Spinal cord (tissue), 10 donors: ENCODE measurements around the gene RPL35. TPM values are rescaled to one million over a fixed set of nuclear protein-coding genes. Genes with fewer than 3 reads are reported as not detected.

Experiments used
- DNase-seq, 6 donors: peaks; one replicate each; pipeline versions ENCODE4 v3.0.0 to v3.0.0-alpha.2; 2013 to 2015; ENCODE audit warnings: low spot score in 6 of 6, low read depth in 4 of 6
- H3K27ac ChIP-seq: one replicate; pipeline ENCODE4 v1.5.1; 2013; ENCODE audit warnings: low read depth, low read length, control low read depth
- H3K27me3 ChIP-seq: one replicate; pipeline ENCODE4 v1.6.1; 2013; ENCODE audit warnings: low read length; ENCODE audit not compliant: control insufficient read depth, insufficient read depth
- H3K36me3 ChIP-seq: one replicate; pipeline ENCODE4 v1.6.1; 2013; ENCODE audit warnings: low read length; ENCODE audit not compliant: control insufficient read depth, insufficient read depth
- H3K4me1 ChIP-seq: one replicate; pipeline ENCODE4 v1.6.1; 2013; ENCODE audit warnings: low read length; ENCODE audit not compliant: control insufficient read depth, insufficient read depth
- H3K4me3 ChIP-seq: one replicate; pipeline ENCODE4 v1.5.1; 2013; ENCODE audit warnings: low read depth, low read length, control low read depth
- H3K9me3 ChIP-seq: one replicate; pipeline ENCODE4 v1.6.1; 2013; ENCODE audit warnings: low read length; ENCODE audit not compliant: control insufficient read depth, insufficient read depth
- WGBS: methylation state at CpG from one replicate; pipeline ENCODE4 v1.1.5; 2013; ENCODE audit warnings: missing lambda C conversion rate; ENCODE audit not compliant: insufficient coverage; 5-methylcytosine and 5-hydroxymethylcytosine counted together
- polyA plus RNA-seq, 2 donors: library from polyadenylated mRNA; unstranded; fragments of 120-200 nt; gene quantifications; one replicate each; pipeline ENCODE4 v1.2.1, GENCODE V29; 2013; ENCODE audit not compliant: insufficient read length in 2 of 2
- total RNA-seq, 2 donors: library from RNA; depleted of rRNA in 1 of 2; stranded (reverse); fragments of 120-200 nt in 1 of 2; fragments of >200 nt in 1 of 2; gene quantifications; one replicate each; pipeline versions ENCODE4 v1.2.3 to v1.2.4, GENCODE V29; 2013 to 2014
- donor health status: healthy.

RPL35 gene
- total and polyA plus RNA-seq, 4 donors, result 640 to 1,674 (median 834) TPM

- Histone ChIP-seq H3K4me1 (no peaks in the 10 kb centered on the region), H3K36me3 (peaks cover 77% of the 10 kb centered on the region), H3K27me3 (no peaks in the 10 kb centered on the region), H3K9me3 (no peaks in the 10 kb centered on the region), H3K4me3 (no peak overlapping the region), H3K27ac (no peak overlapping the region)
- WGBS, result 88% methylated on average over 5 of the region's 6 CpGs
- no peak for DNase-seq
Measured at GRCh38 chr9:124878518-124878917, 16.8 kb upstream of the RPL35 start.

DNA sequence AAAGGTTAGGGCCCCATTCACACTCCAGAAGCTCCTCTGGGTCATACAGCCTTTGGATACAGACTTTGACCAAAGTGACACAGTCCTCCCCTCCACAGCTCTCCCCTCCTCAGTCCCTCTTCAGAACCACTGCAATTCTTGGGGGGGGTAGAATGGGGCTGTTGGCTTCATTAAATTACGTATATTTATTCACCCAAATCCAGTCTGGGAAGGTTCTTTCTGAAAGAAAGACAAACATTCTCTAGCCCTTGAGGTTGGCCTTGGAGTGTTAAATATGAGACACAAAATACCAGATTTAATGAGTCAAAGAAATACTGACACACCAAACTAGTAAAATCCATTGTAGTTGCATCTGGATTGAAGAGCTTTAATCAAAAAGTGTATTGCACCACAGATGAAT lies 16.3 kb upstream of the RPL35 start:
- Histone ChIP-seq H3K36me3 (peaks cover 80% of the 10 kb centered on the region), H3K27me3 (no peaks in the 10 kb centered on the region), H3K27ac (no peak overlapping the region), H3K9me3 (no peaks in the 10 kb centered on the region), H3K4me3 (no peak overlapping the region), H3K4me1 (no peaks in the 10 kb centered on the region)
- DNase-seq, result no peak
- no CpG with 5 or more reads among the region's 1 CpG for WGBS

DNA sequence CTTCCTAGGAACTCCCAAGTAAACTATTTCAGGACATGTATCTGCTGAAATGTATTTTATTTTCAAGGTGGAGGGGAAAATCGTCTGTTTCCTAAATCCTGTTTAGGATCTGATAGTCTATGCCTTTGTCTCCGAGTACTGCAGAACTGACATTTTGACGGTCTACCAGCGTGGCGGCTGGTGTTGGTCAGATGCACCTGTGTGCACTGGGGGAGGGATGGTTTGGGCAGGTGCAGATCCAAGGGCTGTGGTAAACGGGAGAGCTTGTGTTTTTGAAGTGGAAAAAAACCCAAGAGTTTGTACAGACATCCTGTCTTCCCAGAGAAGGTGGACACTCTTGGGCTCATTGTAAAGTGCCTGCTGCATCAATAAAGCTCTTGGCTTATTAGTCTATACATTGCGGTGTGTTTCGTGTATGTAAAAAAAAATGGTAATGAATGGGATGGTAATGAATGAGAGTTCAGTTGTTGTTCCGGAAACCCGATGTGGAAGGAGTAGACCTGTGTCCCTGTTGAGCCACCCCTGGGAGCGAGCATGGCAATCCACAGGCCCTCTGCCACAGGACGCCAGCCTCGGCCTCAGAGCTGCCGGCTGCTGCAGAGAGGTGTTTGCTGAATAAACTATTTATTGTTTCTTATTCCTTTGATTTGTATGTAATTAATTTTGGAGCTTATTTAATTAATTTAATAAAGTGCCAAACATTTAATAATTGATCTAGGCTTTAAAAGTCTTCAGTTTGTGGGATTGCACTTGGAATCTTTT lies 15.4 kb upstream of the RPL35 start:
- no peak for DNase-seq
- 86% methylated on average over 10 of the region's 14 CpGs for WGBS
- Histone ChIP-seq H3K27ac (no peak overlapping the region), H3K4me3 (no peak overlapping the region), H3K27me3 (no peaks in the 10 kb centered on the region), H3K9me3 (no peaks in the 10 kb centered on the region), H3K36me3 (peaks cover 78% of the 10 kb centered on the region), H3K4me1 (no peaks in the 10 kb centered on the region)

DNA sequence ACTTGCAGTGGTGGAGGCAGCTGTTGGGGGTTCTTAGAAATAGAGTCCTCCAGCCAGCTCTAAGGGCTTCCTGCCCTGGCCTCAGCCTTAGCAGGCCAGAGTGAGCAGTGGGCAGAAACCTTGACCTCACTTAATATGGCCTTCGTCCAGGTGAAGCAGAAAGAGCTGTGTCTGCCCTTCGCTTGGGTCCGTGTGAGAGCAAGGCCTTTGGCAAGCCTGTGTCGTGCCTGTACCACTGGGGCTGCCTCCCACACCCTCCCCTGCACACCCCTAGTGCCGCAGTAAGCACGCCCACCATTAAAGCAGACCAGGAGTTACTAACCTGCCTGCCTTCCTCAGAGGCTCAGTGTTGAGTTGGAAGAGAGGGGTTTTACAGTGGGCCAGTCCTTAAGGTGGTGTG lies 13.7 kb upstream of the RPL35 start:
- no peaks in the 10 kb centered on the region for H3K9me3 ChIP-seq
- 91% methylated on average over 4 of the region's 6 CpGs for WGBS
- H3K27me3 ChIP-seq, result no peaks in the 10 kb centered on the region
- H3K27ac ChIP-seq, result no peak overlapping the region
- H3K4me1 ChIP-seq, result peaks cover 10% of the 10 kb centered on the region
- peaks cover 74% of the 10 kb centered on the region for H3K36me3 ChIP-seq
- no peak for DNase-seq
- H3K4me3 ChIP-seq, result no peak overlapping the region

- Histone ChIP-seq H3K9me3 (no peaks in the 10 kb centered on the region), H3K36me3 (peaks cover 70% of the 10 kb centered on the region), H3K27ac (no peak overlapping the region), H3K4me3 (no peak overlapping the region), H3K27me3 (no peaks in the 10 kb centered on the region), H3K4me1 (peaks cover 21% of the 10 kb centered on the region)
- WGBS, result 100% methylated on average over 7 of the region's 14 CpGs
- DNase-seq, result no peak
Measured at GRCh38 chr9:124873664-124874063, 11.9 kb upstream of the RPL35 start.

- Histone ChIP-seq H3K27me3 (no peaks in the 10 kb centered on the region), H3K36me3 (peaks cover 50% of the 10 kb centered on the region), H3K4me1 (peaks cover 30% of the 10 kb centered on the region), H3K27ac (no peak overlapping the region), H3K9me3 (no peaks in the 10 kb centered on the region), H3K4me3 (no peak overlapping the region)
- WGBS, result 84% methylated on average over 11 of the region's 11 CpGs
- DNase-seq, result no peak
Measured at GRCh38 chr9:124871156-124871561, 9.4 kb upstream of the RPL35 start.

- Histone ChIP-seq H3K4me1 (peaks cover 30% of the 10 kb centered on the region), H3K4me3 (peak overlapping the region; percentile 98), H3K36me3 (peaks cover 46% of the 10 kb centered on the region), H3K27ac (no peak overlapping the region), H3K9me3 (no peaks in the 10 kb centered on the region), H3K27me3 (no peaks in the 10 kb centered on the region)
- WGBS, result 65% methylated on average over 6 of the region's 6 CpGs
- no peak for DNase-seq
Measured at GRCh38 chr9:124870723-124871122, 9.0 kb upstream of the RPL35 start.

- Histone ChIP-seq H3K9me3 (no peaks in the 10 kb centered on the region), H3K4me1 (peaks cover 30% of the 10 kb centered on the region), H3K36me3 (peaks cover 39% of the 10 kb centered on the region), H3K27ac (peak overlapping the region; percentile 4), H3K4me3 (peak overlapping the region; percentile 98), H3K27me3 (no peaks in the 10 kb centered on the region)
- 9% methylated on average over 11 of the region's 12 CpGs for WGBS
- no peak for DNase-seq
Measured at GRCh38 chr9:124869986-124870560, 8.3 kb upstream of the RPL35 start.

DNA sequence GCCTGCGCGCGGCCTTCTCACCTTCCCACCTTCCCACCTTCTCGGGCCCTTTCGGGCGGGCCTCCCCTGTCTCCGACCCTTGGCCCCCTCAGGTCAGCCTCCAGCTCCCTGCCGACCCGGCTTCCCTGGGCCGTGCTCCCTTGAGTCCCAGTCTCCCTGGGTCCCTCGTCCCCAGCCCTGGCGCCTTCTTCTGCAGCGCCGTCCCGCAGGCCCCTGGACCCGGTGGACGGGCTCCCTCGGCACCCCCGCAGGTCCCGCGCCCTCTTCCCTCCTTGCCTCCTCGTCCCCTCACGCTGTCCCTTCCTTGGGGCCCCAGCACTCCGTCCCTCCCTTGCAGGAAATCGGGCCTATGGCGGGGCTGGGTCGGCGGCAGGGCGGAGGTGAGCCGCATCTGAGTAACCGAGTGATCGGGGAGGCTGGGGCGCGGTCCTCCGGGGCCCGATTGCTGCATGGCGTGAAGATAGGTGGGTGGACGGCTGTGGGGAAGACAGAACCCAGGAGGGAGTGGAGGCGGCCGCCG lies 7.8 kb upstream of the RPL35 start:
- H3K9me3 ChIP-seq, result no peaks in the 10 kb centered on the region
- no peaks in the 10 kb centered on the region for H3K27me3 ChIP-seq
- WGBS, result under 1% methylated on average over 37 of the region's 41 CpGs
- peak overlapping the region; percentile 43 for H3K27ac ChIP-seq
- DNase-seq, result no peak
- peak overlapping the region; percentile 98 for H3K4me3 ChIP-seq
- peaks cover 34% of the 10 kb centered on the region for H3K36me3 ChIP-seq
- H3K4me1 ChIP-seq, result peaks cover 30% of the 10 kb centered on the region
